Measurements from ENCODE around the gene ANO2. TPM values are rescaled to one million over a fixed set of nuclear protein-coding genes. Genes with fewer than 3 reads are reported as not detected.
A peak's percentile ranks its signal among the peaks of the same experiment; 100 is the strongest.

ANO2 gene
- total and polyA plus RNA-seq, 2 donors = 2.9 to 8.8 TPM

DNA sequence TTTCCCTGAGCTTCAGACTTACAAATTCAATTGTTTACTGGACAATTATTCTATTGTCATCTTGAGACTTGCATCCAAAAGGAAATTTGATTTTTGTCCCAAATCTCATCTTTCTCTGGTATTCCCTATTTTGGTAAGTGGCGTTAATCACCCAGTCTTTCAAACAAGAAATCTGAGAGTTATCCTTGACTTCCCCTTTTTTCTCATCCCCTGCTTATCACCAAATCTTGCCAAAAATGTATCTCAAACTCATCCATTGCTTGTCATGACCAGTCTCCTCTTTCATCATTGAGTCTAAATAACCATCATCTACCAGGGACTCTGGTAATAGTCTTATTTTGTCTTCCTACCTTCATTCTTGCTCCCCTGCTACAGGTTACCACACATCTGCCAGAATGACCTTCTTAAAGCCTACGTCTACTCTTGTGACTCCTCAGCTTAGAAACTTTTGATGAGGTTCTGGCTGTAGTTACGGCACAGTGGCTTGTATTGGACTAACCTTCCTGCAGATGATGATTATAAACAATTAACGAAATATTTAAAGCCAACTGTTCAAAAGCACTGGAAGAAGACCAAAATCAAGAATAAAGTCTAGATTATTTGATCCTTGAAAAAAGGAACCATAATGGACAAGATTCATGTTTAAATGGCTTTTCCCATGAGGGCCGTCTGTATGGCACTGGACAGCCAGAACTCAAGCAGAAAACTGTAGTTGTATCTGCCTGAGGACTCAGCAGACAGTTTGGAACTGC lies 9.0 kb upstream of the ANO2 start:
- no peaks in the 10 kb centered on the region for H3K4me1 ChIP-seq (ENCODE audit: insufficient read depth)
- no peak for DNase-seq (ENCODE audit: extremely low spot score)
- H3K36me3 ChIP-seq (ENCODE audit: insufficient read depth) = no peaks in the 10 kb centered on the region
- no peak overlapping the region for H3K4me3 ChIP-seq (ENCODE audit: low read depth, low read length)
- WGBS = 77% methylated on average over 5 of the region's 5 CpGs
- no peak overlapping the region for H3K27ac ChIP-seq (ENCODE audit: low read depth)

GRCh38 chr12:5952031-5952430 lies 7.0 kb upstream of the ANO2 start:
- no peak for DNase-seq (ENCODE audit: extremely low spot score)
- no peak overlapping the region for H3K27ac ChIP-seq (ENCODE audit: low read depth)
- H3K4me1 ChIP-seq (ENCODE audit: insufficient read depth) = no peaks in the 10 kb centered on the region
- no peaks in the 10 kb centered on the region for H3K36me3 ChIP-seq (ENCODE audit: insufficient read depth)
- WGBS = 79% methylated on average over 3 of the region's 3 CpGs
- no peak overlapping the region for H3K4me3 ChIP-seq (ENCODE audit: low read depth, low read length)

GRCh38 chr12:5948696-5949095 lies 3.6 kb upstream of the ANO2 start:
- whole genome bisulfite sequencing = 80% methylated on average over 3 of the region's 3 CpGs
- DNase-seq (ENCODE audit: extremely low spot score) = no peak
- H3K36me3 ChIP-seq (ENCODE audit: insufficient read depth) = no peaks in the 10 kb centered on the region
- no peak overlapping the region for H3K27ac ChIP-seq (ENCODE audit: low read depth)
- no peaks in the 10 kb centered on the region for H3K4me1 ChIP-seq (ENCODE audit: insufficient read depth)
- H3K4me3 ChIP-seq (ENCODE audit: low read depth, low read length) = no peak overlapping the region

GRCh38 chr12:5947006-5947405 lies 1.9 kb upstream of the ANO2 start:
- Histone ChIP-seq H3K4me3 (ENCODE audit: low read depth, low read length) (no peak overlapping the region), H3K27ac (ENCODE audit: low read depth) (no peak overlapping the region), H3K36me3 (ENCODE audit: insufficient read depth) (no peaks in the 10 kb centered on the region), H3K4me1 (ENCODE audit: insufficient read depth) (no peaks in the 10 kb centered on the region)
- DNase-seq (ENCODE audit: extremely low spot score) = no peak
- WGBS = 86% methylated on average over 1 of the region's 1 CpG

GRCh38 chr12:5946388-5946787 lies 1.3 kb upstream of the ANO2 start:
- DNase-seq (ENCODE audit: extremely low spot score) = no peak

GRCh38 chr12:5944688-5945070 lies 380 bp downstream of the ANO2 start:
- 13% methylated on average over 12 of the region's 12 CpGs for WGBS
- Histone ChIP-seq H3K36me3 (ENCODE audit: insufficient read depth) (no peaks in the 10 kb centered on the region), H3K4me1 (ENCODE audit: insufficient read depth) (no peaks in the 10 kb centered on the region), H3K4me3 (ENCODE audit: low read depth, low read length) (peak overlapping the region; percentile 34), H3K27ac (ENCODE audit: low read depth) (no peak overlapping the region)
- no peak for DNase-seq (ENCODE audit: extremely low spot score)

More at GRCh38 chr12:5946388-5946787, 1.3 kb upstream of the ANO2 start:
- no peaks in the 10 kb centered on the region for H3K36me3 ChIP-seq (ENCODE audit: insufficient read depth)
- H3K27ac ChIP-seq (ENCODE audit: low read depth) = no peak overlapping the region
- no peak overlapping the region for H3K4me3 ChIP-seq (ENCODE audit: low read depth, low read length)
- WGBS = 81% methylated on average over 2 of the region's 2 CpGs
- no peaks in the 10 kb centered on the region for H3K4me1 ChIP-seq (ENCODE audit: insufficient read depth)

DNA sequence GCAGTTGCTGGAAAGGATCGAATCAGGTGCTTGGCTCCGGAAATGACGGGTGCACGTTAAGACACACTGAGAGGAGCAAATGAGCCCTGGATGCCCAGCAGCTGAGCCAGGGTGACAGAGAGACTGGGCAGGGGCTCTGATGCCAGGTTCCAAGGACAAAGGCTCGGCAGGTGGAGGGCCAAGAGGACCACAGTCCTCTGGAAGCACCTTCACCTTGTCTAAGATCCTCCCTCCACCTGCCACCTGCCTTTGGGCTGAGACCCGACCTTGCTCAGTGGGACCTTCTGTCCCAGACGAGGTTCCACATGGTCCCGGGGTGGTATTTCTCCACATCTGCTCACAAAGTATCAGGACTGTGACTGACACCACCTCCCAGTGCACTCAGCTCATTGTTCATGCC lies 1.0 kb downstream of the ANO2 start:
- 84% methylated on average over 8 of the region's 8 CpGs for WGBS
- Histone ChIP-seq H3K36me3 (ENCODE audit: insufficient read depth) (no peaks in the 10 kb centered on the region), H3K27ac (ENCODE audit: low read depth) (no peak overlapping the region), H3K4me1 (ENCODE audit: insufficient read depth) (no peaks in the 10 kb centered on the region), H3K4me3 (ENCODE audit: low read depth, low read length) (no peak overlapping the region)
- no peak for DNase-seq (ENCODE audit: extremely low spot score)

GRCh38 chr12:5941907-5942306 lies 3.2 kb downstream of the ANO2 start:
- no peak for DNase-seq (ENCODE audit: extremely low spot score)
- no peaks in the 10 kb centered on the region for H3K36me3 ChIP-seq (ENCODE audit: insufficient read depth)
- WGBS = 81% methylated on average over 3 of the region's 3 CpGs

DNA sequence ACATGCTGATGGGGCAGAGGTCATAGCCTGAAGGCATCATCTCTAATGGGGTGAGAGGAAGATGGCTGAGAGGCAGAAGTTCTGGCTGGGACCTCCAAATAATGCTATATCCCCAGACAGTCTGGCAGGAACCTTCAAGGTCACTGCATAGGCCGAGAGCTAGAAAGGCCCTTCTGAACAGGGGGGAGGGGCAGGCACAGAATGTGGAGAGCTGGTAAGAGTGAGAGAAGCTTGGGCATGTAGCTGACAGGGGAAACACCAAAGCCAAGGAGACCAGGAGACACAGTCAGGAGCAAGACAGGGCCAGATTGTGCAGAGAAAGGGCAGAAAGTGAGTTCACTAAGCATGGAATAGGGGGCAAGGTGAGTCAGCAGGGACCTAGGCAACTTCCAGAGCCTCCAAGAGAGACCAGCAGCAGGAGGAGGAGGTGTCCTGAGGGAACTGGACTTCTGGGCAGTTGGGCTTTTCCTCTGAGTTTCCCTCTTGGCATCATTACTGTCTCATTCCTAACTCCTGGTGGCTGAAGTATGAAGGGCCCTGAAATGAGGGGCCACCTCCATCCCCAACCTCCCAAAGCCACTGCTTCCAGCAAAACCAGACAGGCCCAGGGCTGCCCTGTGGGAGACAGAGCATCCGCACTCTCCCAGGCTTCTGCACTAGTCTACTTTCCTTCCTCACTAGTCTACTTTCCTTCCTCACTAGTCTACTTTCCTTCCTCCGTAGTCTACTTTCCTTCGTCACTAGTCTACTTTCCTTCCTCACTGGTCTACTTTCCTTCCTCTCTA lies 17.1 kb downstream of the ANO2 start:
- H3K27ac ChIP-seq (ENCODE audit: low read depth) = no peak overlapping the region
- H3K4me3 ChIP-seq (ENCODE audit: low read depth, low read length) = no peak overlapping the region
- no peaks in the 10 kb centered on the region for H3K4me1 ChIP-seq (ENCODE audit: insufficient read depth)
- H3K36me3 ChIP-seq (ENCODE audit: insufficient read depth) = no peaks in the 10 kb centered on the region
- WGBS = 81% methylated on average over 4 of the region's 4 CpGs
- DNase-seq (ENCODE audit: extremely low spot score) = no peak

More at GRCh38 chr12:5941907-5942306, 3.2 kb downstream of the ANO2 start:
- Histone ChIP-seq H3K4me1 (ENCODE audit: insufficient read depth) (no peaks in the 10 kb centered on the region), H3K4me3 (ENCODE audit: low read depth, low read length) (no peak overlapping the region), H3K27ac (ENCODE audit: low read depth) (no peak overlapping the region)

- WGBS = 76% methylated on average over 9 of the region's 9 CpGs
- Histone ChIP-seq H3K4me3 (ENCODE audit: low read depth, low read length) (no peak overlapping the region), H3K36me3 (ENCODE audit: insufficient read depth) (no peaks in the 10 kb centered on the region), H3K4me1 (ENCODE audit: insufficient read depth) (no peaks in the 10 kb centered on the region), H3K27ac (ENCODE audit: low read depth) (no peak overlapping the region)
- no peak for DNase-seq (ENCODE audit: extremely low spot score)
Observed at GRCh38 chr12:5925646-5926045, 19.4 kb downstream of the ANO2 start.

- H3K27ac ChIP-seq (ENCODE audit: low read depth) = no peak overlapping the region
- DNase-seq (ENCODE audit: extremely low spot score) = no peak
- no peak overlapping the region for H3K4me3 ChIP-seq (ENCODE audit: low read depth, low read length)
- H3K36me3 ChIP-seq (ENCODE audit: insufficient read depth) = no peaks in the 10 kb centered on the region
- 68% methylated on average over 7 of the region's 7 CpGs for WGBS
- no peaks in the 10 kb centered on the region for H3K4me1 ChIP-seq (ENCODE audit: insufficient read depth)
Observed at GRCh38 chr12:5924342-5924741, 20.7 kb downstream of the ANO2 start.

DNA sequence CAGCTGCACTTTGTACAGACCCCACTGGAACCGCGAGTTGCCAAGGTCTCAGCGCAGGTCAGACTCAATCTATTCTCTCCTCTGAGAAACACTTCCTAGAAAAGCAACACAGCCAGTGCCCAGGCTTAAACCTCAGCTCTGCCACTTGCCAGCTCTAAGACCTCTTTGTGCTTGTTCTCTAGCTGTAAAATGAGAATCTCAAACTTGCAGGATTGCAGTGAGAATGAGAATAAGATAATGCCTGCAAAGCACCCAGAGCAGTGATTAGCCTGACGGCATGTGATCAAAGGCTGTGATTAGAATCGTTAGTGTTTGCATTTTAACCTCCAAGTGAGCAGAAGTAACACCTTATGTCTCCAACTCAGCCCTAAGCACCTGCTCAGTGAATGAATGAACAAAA lies 21.3 kb downstream of the ANO2 start:
- WGBS = 54% methylated on average over 5 of the region's 5 CpGs
- no peak overlapping the region for H3K27ac ChIP-seq (ENCODE audit: low read depth)
- no peak for DNase-seq (ENCODE audit: extremely low spot score)
- H3K4me1 ChIP-seq (ENCODE audit: insufficient read depth) = no peaks in the 10 kb centered on the region
- no peak overlapping the region for H3K4me3 ChIP-seq (ENCODE audit: low read depth, low read length)
- H3K36me3 ChIP-seq (ENCODE audit: insufficient read depth) = no peaks in the 10 kb centered on the region

DNA sequence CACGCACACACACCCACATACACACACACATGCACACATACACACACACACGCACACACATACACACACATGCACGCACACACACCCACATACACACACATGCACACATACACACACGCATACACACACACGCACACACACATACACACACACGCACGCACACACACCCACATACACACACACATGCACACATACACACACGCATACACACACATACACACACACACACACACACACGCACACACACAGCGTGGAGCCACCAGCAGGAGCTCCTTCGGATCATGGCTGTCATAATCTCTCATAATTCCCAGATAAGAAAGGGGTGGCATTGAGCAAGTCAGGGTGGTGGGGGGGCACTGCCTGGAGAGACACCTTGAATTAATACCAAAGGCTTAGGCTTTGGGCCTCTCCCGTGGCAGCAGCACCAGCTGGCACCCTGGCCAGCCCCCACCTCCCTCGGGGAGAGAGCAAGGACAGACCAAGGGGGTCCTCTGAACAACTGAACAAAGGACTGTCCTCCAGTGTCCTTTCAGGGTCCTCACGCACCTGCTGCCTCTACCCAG lies 21.9 kb downstream of the ANO2 start:
- H3K27ac ChIP-seq (ENCODE audit: low read depth) = no peak overlapping the region
- no peaks in the 10 kb centered on the region for H3K36me3 ChIP-seq (ENCODE audit: insufficient read depth)
- no peaks in the 10 kb centered on the region for H3K4me1 ChIP-seq (ENCODE audit: insufficient read depth)
- DNase-seq (ENCODE audit: extremely low spot score) = no peak
- 72% methylated on average over 12 of the region's 14 CpGs for WGBS
- no peak overlapping the region for H3K4me3 ChIP-seq (ENCODE audit: low read depth, low read length)

All from urinary bladder (tissue), 4 donors.